ENCODE results near the gene KRT6B. TPM values are rescaled to one million over a fixed set of nuclear protein-coding genes. Genes with fewer than 3 reads are reported as not detected.

Gene KRT6B
- total RNA-seq, 2 donors from 2014 or later = not detected

- no peak for DNase-seq
- no peak for ATAC-seq
- intact Hi-C loops (cut with DNase I, micrococcal nuclease) = no loop called here
These were observed 53.8 kb downstream of the KRT6B start for GRCh38 chr12:52398176-52398575.

- ATAC-seq = no peak
These were observed 55.3 kb downstream of the KRT6B start for GRCh38 chr12:52396656-52397055.

More at GRCh38 chr12:52396656-52397055, 55.3 kb downstream of the KRT6B start:
- intact Hi-C loops (cut with DNase I, micrococcal nuclease) = no loop called here
- no peak for DNase-seq

Other genes starting within 250 kb of the KRT6B start
- under 1 TPM; 0.78 to 0.89 TPM for gene KRT7, start 218.9 kb downstream of the KRT6B start, total RNA-seq
- gene KRT86, start 177.5 kb downstream of the KRT6B start, total RNA-seq = under 1 TPM in 1 of 2 donors, not detected in 1; 0.20 TPM
- not detected for gene KRT81, start 160.6 kb downstream of the KRT6B start, total RNA-seq
- not detected for gene KRT83, start 130.7 kb downstream of the KRT6B start, total RNA-seq
- gene KRT85, start 84.7 kb downstream of the KRT6B start, total RNA-seq = not detected
- gene KRT84, start 66.5 kb downstream of the KRT6B start, total RNA-seq = not detected
- gene KRT82, start 45.8 kb downstream of the KRT6B start, total RNA-seq = not detected
- not detected for gene KRT75, start 17.8 kb downstream of the KRT6B start, total RNA-seq
- not detected for gene KRT6C, start 21.7 kb upstream of the KRT6B start, total RNA-seq
- not detected for gene KRT6A, start 41.1 kb upstream of the KRT6B start, total RNA-seq
- under 1 TPM in 1 of 2 donors, not detected in 1; 0.24 TPM for gene KRT5, start 68.2 kb upstream of the KRT6B start, total RNA-seq
- not detected for gene KRT71, start 101.0 kb upstream of the KRT6B start, total RNA-seq
- not detected for gene KRT74, start 121.7 kb upstream of the KRT6B start, total RNA-seq
- not detected for gene KRT72, start 149.3 kb upstream of the KRT6B start, total RNA-seq
- not detected for gene KRT73, start 166.4 kb upstream of the KRT6B start, total RNA-seq
- gene KRT2, start 200.1 kb upstream of the KRT6B start, total RNA-seq = not detected
- gene KRT1, start 228.3 kb upstream of the KRT6B start, total RNA-seq = not detected

All from left colon (tissue), 2 donors.